GM12865 (cell line): Measurements from ENCODE around the gene GALNTL6.

ENCODE experiments used
- DNase-seq: peaks from one replicate; pipeline ENCODE4 v3.0.0; 2010; ENCODE audit warnings: low read depth
- H3K4me3 ChIP-seq: 2 replicates; pipeline ENCODE4 v1.5.1; 2011; ENCODE audit warnings: mild to moderate bottlenecking, low read depth, low read length, control low read depth
- CTCF ChIP-seq: IDR thresholded peaks from 2 replicates; pipeline ENCODE4 v1.5.1; 2011; ENCODE audit warnings: low read length, control low read depth, low read depth, inconsistent platforms; ENCODE audit not compliant: insufficient read depth; ENCODE audit errors: missing control alignments

Gene GALNTL6

DNA sequence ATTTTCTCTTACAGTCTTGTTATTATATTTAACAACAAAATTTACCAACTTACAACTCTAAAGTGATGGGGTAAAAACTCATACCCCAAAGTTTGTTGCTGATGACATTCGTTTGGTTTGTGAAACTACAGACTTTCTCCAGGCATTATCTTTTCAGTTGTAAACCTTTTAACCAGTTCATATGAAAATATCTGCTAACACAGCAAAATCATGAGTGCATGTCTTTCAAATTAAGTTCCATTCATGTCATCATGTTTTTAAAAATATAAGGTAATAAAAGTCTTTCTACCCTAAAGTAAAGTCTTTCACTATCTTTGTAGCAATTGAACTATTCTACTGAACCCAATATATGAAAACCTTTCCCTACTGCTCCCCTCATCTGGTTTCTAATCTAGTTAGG lies 3.4 kb upstream of the GALNTL6 start:
- TF ChIP-seq CTCF, result no peak
- DNase-seq, result no peak
- H3K4me3 ChIP-seq, result no peak overlapping the region

GRCh38 chr4:171812333-171812664 lies 905 bp upstream of the GALNTL6 start:
- no peak for DNase-seq
- peak overlapping the region; percentile 55; the same call in 1 of the 2 replicates for H3K4me3 ChIP-seq
- no peak for TF ChIP-seq CTCF

DNA sequence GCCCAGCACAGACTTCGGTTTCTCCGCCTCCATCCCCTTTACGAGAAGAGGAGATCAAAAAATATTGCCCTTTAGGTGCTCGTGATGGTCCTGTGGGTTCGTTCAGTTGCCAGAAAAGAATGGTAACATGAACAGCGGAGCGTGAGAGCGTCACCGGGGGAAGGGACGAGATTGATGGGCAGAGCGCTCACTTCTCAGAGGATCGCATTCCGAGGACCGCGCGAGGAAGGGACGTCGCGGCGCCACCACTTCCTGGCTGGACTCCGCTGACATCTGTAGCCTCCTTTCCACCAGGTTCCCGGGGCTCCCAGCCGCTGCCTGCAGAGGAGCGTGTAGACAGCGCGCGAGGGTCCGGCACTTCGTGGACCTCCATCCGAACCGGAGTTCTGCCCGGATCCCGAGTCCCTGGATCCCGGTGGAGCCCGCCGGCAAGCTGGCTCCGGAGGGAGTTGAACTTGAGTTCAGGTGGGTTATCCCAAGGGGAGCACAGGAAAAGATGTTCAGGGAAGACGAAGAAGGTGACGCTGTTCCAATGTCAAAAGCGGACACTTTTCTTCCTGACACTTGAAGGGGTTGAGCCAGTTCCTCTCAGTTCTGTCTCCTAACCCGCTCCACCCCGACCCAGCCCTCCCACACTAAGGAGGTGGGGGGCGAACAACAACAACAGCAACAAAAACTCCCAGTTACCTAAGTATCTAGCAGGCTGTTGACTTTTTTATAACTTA lies 484 bp downstream of the GALNTL6 start:
- TF ChIP-seq CTCF, result no peak
- no peak for DNase-seq
- peak overlapping the region; percentile 55 for H3K4me3 ChIP-seq

DNA sequence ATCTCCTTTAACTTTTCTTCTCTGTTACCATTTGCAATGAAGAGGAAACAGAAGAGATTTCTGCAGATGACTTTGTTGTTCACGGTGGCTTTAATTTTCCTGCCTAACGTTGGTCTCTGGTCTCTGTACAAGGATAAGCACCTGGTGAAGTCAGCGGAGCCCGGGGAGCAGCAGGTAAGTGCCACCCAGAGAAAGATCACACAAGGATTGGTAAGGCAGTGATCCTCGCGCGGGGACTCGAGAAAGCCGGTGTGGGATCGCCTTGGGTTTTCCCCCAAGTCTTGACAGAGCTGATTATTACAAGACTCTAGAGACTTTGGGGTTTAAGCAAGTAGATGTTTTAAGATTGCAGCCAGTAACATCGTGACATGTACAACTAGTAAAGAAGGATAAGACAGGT lies 1.3 kb downstream of the GALNTL6 start:
- TF ChIP-seq CTCF, result no peak
- no peak for DNase-seq
- H3K4me3 ChIP-seq, result no peak overlapping the region

DNA sequence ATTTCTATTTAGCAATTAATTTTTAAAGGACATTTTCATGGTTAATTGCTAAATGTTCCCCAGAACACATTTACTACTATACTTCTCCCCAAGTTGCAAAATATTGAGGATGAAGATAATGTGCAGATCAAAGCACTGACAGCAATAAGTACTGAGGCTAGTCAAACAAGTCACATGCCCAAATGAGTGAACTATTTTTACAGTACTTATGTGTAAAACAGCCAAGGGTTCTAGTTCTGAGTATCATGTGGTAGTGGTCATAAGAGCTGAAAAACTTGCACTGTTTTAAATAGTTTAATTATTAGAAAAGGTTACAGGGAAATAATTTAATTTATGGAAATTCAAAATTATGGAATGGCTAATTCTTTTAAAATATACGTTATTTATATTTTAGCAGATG lies 3.8 kb downstream of the GALNTL6 start:
- DNase-seq, result no peak
- H3K4me3 ChIP-seq, result no peak overlapping the region
- TF ChIP-seq CTCF, result no peak

DNA sequence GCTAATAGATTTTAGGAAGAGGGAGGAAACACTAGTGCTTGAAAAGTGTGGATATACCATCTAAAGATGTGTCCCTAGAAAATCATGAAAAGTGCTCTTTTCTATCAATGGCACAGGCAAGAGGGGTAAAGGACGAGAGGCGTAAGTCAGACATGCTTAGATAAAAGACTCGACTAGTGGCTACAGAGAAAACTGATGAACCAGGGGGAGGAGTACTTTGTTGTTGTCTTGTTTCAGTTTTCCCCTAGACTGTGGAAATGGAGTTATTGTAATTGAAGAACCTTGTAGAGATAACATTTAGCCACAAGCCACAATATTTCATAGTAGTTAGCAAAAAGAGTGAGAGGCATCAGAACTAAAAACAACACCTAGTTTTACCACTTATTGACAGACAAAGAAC lies 21.4 kb downstream of the GALNTL6 start:
- DNase-seq, result no peak

More for the DNA sequence above, 21.4 kb downstream of the GALNTL6 start:
- H3K4me3 ChIP-seq, result no peak overlapping the region
- TF ChIP-seq CTCF, result no peak
